ENCODE measurements around the gene ALDH4A1.

GRCh38 chr1:18893120-18893519, 9.2 kb downstream of the ALDH4A1 start:
- no peak for TF ChIP-seq POLR2A (IDR thresholded peaks at IDR 0.05)
- TF ChIP-seq, protein P1, sequence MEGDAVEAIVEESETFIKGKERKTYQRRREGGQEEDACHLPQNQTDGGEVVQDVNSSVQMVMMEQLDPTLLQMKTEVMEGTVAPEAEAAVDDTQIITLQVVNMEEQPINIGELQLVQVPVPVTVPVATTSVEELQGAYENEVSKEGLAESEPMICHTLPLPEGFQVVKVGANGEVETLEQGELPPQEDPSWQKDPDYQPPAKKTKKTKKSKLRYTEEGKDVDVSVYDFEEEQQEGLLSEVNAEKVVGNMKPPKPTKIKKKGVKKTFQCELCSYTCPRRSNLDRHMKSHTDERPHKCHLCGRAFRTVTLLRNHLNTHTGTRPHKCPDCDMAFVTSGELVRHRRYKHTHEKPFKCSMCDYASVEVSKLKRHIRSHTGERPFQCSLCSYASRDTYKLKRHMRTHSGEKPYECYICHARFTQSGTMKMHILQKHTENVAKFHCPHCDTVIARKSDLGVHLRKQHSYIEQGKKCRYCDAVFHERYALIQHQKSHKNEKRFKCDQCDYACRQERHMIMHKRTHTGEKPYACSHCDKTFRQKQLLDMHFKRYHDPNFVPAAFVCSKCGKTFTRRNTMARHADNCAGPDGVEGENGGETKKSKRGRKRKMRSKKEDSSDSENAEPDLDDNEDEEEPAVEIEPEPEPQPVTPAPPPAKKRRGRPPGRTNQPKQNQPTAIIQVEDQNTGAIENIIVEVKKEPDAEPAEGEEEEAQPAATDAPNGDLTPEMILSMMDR (IDR thresholded peaks at IDR 0.05): no peak
